HepG2 (cell line): Measurements from ENCODE around the gene NUAK1. TPM values are rescaled to one million over a fixed set of nuclear protein-coding genes. Genes with fewer than 3 reads are reported as not detected.

Experiments
- E2F2 ChIP-seq: sonication (generic); formaldehyde crosslinking; IDR thresholded peaks from 2 replicates; pipeline ENCODE4 v1.4.0; 2020; ENCODE audit warnings: missing genetic modification reagents, borderline replicate concordance
- FOXP4 ChIP-seq: sonication (generic); formaldehyde crosslinking; IDR thresholded peaks from 2 replicates; pipeline ENCODE4 v1.4.0; 2020; ENCODE audit warnings: missing genetic modification reagents
- GFI1 ChIP-seq: sonication (generic); formaldehyde crosslinking; IDR thresholded peaks from 2 replicates; pipeline ENCODE4 v1.5.0; 2020; ENCODE audit warnings: missing genetic modification reagents, mild to moderate bottlenecking, borderline replicate concordance
- GPN1 ChIP-seq: sonication (generic); formaldehyde crosslinking; IDR thresholded peaks from 2 replicates; pipeline ENCODE4 v1.5.1; 2020; ENCODE audit warnings: missing genetic modification reagents, borderline replicate concordance
- HES4 ChIP-seq: sonication (generic); formaldehyde crosslinking; IDR thresholded peaks from 2 replicates; pipeline ENCODE4 v1.9.0; 2021; ENCODE audit warnings: mild to moderate bottlenecking, missing genetic modification reagents, borderline replicate concordance
- ISL2 ChIP-seq: sonication (generic); formaldehyde crosslinking; IDR thresholded peaks from 2 replicates; pipeline ENCODE4 v1.5.0; 2020; ENCODE audit warnings: missing genetic modification reagents
- KDM6A ChIP-seq: IDR thresholded peaks from 2 replicates; pipeline ENCODE4 v1.6.1; 2016; ENCODE audit warnings: low read depth
- NFIC ChIP-seq: IDR thresholded peaks from 2 replicates; pipeline ENCODE4 v1.6.1; 2012; ENCODE audit warnings: mild to moderate bottlenecking, low read length, inconsistent platforms
- ONECUT2 ChIP-seq: sonication (generic); formaldehyde crosslinking; IDR thresholded peaks from 2 replicates; pipeline ENCODE4 v1.4.0; 2020; ENCODE audit warnings: missing genetic modification reagents
- POLR2G ChIP-seq: fragments of 200-400 bp; formaldehyde crosslinking; IDR thresholded peaks from 2 replicates; pipeline ENCODE4 v1.6.1; 2018; ENCODE audit warnings: mild to moderate bottlenecking, low read depth, low read length, moderate library complexity
- THAP8 ChIP-seq: sonication (generic); formaldehyde crosslinking; IDR thresholded peaks from 2 replicates; pipeline ENCODE4 v1.5.1; 2020; ENCODE audit warnings: missing genetic modification reagents, mild to moderate bottlenecking, borderline replicate concordance
- ZBTB49 ChIP-seq: sonication (generic); formaldehyde crosslinking; IDR thresholded peaks from 2 replicates; pipeline ENCODE4 v1.4.0; 2020; ENCODE audit warnings: missing genetic modification reagents, borderline replicate concordance
- ZFAT ChIP-seq: sonication (generic); formaldehyde crosslinking; conservative IDR thresholded peaks from 2 replicates; pipeline ENCODE4 v1.8.1; 2023; ENCODE audit warnings: missing genetic modification reagents, inconsistent platforms
- ZFP36L2 ChIP-seq: sonication (generic); formaldehyde crosslinking; IDR thresholded peaks from 2 replicates; pipeline ENCODE4 v1.4.0; 2020; ENCODE audit warnings: missing genetic modification reagents
- ZFYVE20 ChIP-seq: sonication (generic); formaldehyde crosslinking; IDR thresholded peaks from 2 replicates; pipeline ENCODE4 v1.8.0; 2023; ENCODE audit warnings: low read depth, mild to moderate bottlenecking, moderate library complexity, missing genetic modification reagents, borderline replicate concordance
- ZNF121 ChIP-seq: sonication (generic); formaldehyde crosslinking; IDR thresholded peaks from 2 replicates; pipeline ENCODE4 v1.5.0; 2020; ENCODE audit warnings: mild to moderate bottlenecking, missing genetic modification reagents
- ZNF513 ChIP-seq: sonication (generic); formaldehyde crosslinking; conservative IDR thresholded peaks from 2 replicates; pipeline ENCODE4 v1.5.0; 2020; ENCODE audit warnings: missing genetic modification reagents
- ZNF569 ChIP-seq: sonication (generic); formaldehyde crosslinking; IDR thresholded peaks from 2 replicates; pipeline ENCODE4 v1.5.0; 2020; ENCODE audit warnings: mild to moderate bottlenecking, missing genetic modification reagents, moderate library complexity, borderline replicate concordance
- ZNF703 ChIP-seq: sonication (generic); formaldehyde crosslinking; IDR thresholded peaks from 2 replicates; pipeline ENCODE4 v1.5.1; 2020; ENCODE audit warnings: missing genetic modification reagents, mild to moderate bottlenecking, moderate library complexity, borderline replicate concordance
- polyA plus RNA-seq, 8 experiments: library from polyadenylated mRNA; depleted of rRNA in 3 of 8; stranded (reverse) in 7 of 8; unstranded in 1 of 8; fragments of >200 nt; fragmentation: Illumina TruSeq in 4 of 8; extraction: Trizol in 4 of 8; gene quantifications; 2 replicates each; pipeline versions ENCODE4 v1.2.1 to v1.2.3, GENCODE V29; 2011 to 2016; ENCODE audit warnings: low read depth in 4 of 8, missing spikeins in 1 of 8, mixed read lengths in 1 of 8; ENCODE audit not compliant: insufficient read depth in 1 of 8
- total RNA-seq, 5 experiments: library from RNA; depleted of rRNA; stranded (reverse); fragments of >200 nt; fragmentation: Illumina TruSeq; extraction: Trizol; gene quantifications; 2 replicates each; pipeline ENCODE4 v1.2.3, GENCODE V29; 2016; ENCODE audit warnings: low read depth in 1 of 5

The NUAK1 gene
- total and polyA plus RNA-seq, 2 of the 13 experiments (the other 11 are each of a cell fraction or from before 2014, with no cell fraction given): 1.7 to 1.9 TPM

- TF ChIP-seq HES4: 0 out of 2 replicates have a peak, but pooled peaks have one; percentile 16
- no peak for TF ChIP-seq ZFAT (CRISPR knock-in tag)
- no peak for TF ChIP-seq GPN1
- peak; percentile 49; the same call in 1 of the 2 replicates for TF ChIP-seq GFI1 (CRISPR knock-in tag)
- no peak for TF ChIP-seq ZFYVE20 (CRISPR knock-in tag)
- no peak for TF ChIP-seq ZNF121 (CRISPR knock-in tag)
- TF ChIP-seq KDM6A (CRISPR knock-in tag): no peak
- no peak for TF ChIP-seq ZNF703 (CRISPR knock-in tag)
- 0 out of 2 replicates have a peak, but pooled peaks have one; percentile 37 for TF ChIP-seq THAP8 (CRISPR knock-in tag)
- no peak for TF ChIP-seq ZFP36L2
- TF ChIP-seq ZNF513 (CRISPR knock-in tag): no peak
- TF ChIP-seq E2F2 (CRISPR knock-in tag): no peak
- TF ChIP-seq NFIC: no peak
- no peak for TF ChIP-seq ZNF569
- no peak for TF ChIP-seq FOXP4 (CRISPR knock-in tag)
- TF ChIP-seq ZBTB49: no peak
- no peak for TF ChIP-seq ONECUT2 (CRISPR knock-in tag)
- TF ChIP-seq ISL2 (CRISPR knock-in tag): no peak
- TF ChIP-seq POLR2G: peak; percentile 48; the same call in 1 of the 2 replicates
Observed at GRCh38 chr12:106139422-106140171, 843 bp upstream of the NUAK1 start (continued).
